Nephron (organoid): ENCODE measurements around the gene ZC3H7B.
"Not testable (repeated sequence)": the region's sequence is repeated elsewhere in the genome, so short reads cannot be mapped to it uniquely, and the experiment has no call there.

Source experiments
- H3K27ac Mint-ChIP-seq, 3 experiments: 2 replicates each; pipeline ENCODE4 v1.8.0; 2020; ENCODE audit warnings: mixed read lengths in 3 of 3, mild to moderate bottlenecking in 2 of 3, moderate library complexity in 1 of 3
- H3K27me3 Mint-ChIP-seq: 2 replicates; pipeline ENCODE4 v1.8.0; 2021; ENCODE audit warnings: low read depth, mild to moderate bottlenecking, moderate library complexity, mixed read lengths
- H3K36me3 Mint-ChIP-seq: 2 replicates; pipeline ENCODE4 v1.8.0; 2020; ENCODE audit warnings: low read depth, mixed read lengths
- H3K4me1 Mint-ChIP-seq: 2 replicates; pipeline ENCODE4 v1.8.0; 2020; ENCODE audit warnings: mixed read lengths
- H3K4me3 Mint-ChIP-seq, 3 experiments: 2 replicates each; pipeline ENCODE4 v1.8.0; 2020; ENCODE audit warnings: mild to moderate bottlenecking in 3 of 3, mixed read lengths in 3 of 3, moderate library complexity in 2 of 3
- H3K9me3 Mint-ChIP-seq: 2 replicates; pipeline ENCODE4 v1.8.0; 2020; ENCODE audit warnings: mixed read lengths
- TF ChIP-seq, protein P1 (sequence below), 3 experiments: fragments of 200-600 bp; sonication (generic); IDR thresholded peaks; one replicate each; pipeline ENCODE4 v1.5.0; 2021; ENCODE audit warnings: antibody characterized with exemption in 3 of 3; ENCODE audit not compliant: unreplicated experiment in 3 of 3

The ZC3H7B gene

GRCh38 chr22:41288245-41288946 is 12.9 kb upstream of the ZC3H7B start:
- peak overlapping the region; percentile 31 to 86 (median 81) for H3K27ac Mint-ChIP-seq
- H3K4me1 Mint-ChIP-seq = peaks cover 18% of the 10 kb centered on the region
- TF ChIP-seq, protein P1, sequence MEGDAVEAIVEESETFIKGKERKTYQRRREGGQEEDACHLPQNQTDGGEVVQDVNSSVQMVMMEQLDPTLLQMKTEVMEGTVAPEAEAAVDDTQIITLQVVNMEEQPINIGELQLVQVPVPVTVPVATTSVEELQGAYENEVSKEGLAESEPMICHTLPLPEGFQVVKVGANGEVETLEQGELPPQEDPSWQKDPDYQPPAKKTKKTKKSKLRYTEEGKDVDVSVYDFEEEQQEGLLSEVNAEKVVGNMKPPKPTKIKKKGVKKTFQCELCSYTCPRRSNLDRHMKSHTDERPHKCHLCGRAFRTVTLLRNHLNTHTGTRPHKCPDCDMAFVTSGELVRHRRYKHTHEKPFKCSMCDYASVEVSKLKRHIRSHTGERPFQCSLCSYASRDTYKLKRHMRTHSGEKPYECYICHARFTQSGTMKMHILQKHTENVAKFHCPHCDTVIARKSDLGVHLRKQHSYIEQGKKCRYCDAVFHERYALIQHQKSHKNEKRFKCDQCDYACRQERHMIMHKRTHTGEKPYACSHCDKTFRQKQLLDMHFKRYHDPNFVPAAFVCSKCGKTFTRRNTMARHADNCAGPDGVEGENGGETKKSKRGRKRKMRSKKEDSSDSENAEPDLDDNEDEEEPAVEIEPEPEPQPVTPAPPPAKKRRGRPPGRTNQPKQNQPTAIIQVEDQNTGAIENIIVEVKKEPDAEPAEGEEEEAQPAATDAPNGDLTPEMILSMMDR (IDR thresholded peaks at IDR 0.05; ENCODE audit: unreplicated experiment in 3 of 3) = no peak
- H3K36me3 Mint-ChIP-seq = peaks cover 3% of the 10 kb centered on the region
- H3K27me3 Mint-ChIP-seq = no peaks in the 10 kb centered on the region
- no peaks in the 10 kb centered on the region for H3K9me3 Mint-ChIP-seq
- peak overlapping the region; percentile 68 to 82 (median 70) for H3K4me3 Mint-ChIP-seq

DNA sequence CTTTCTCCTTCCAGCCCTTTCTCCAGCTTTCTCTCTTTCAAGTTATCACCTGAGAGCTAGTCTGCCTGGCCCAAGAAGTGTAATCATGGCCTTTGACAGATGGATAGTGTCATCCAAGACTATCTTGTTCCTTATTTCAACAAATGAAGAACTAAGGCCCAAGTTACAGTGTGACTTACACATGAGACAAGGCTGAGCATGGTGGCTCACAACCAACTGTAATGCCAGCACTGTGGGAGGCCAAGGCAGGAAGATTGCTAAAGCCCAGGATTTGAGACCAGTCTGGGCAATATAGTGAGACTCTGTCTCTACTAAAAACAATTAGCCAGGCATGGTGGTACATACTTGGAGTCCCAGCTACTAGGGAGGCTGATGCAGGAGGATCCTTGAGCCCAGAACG is 11.7 kb upstream of the ZC3H7B start:
- Mint-ChIP-seq H3K27me3 (no peaks in the 10 kb centered on the region), H3K4me1 (peaks cover 18% of the 10 kb centered on the region), H3K4me3 (peak overlapping the region; percentile 20 to 61 (median 31)), H3K27ac (peak overlapping the region; percentile 45 to 77 (median 77)), H3K9me3 (no peaks in the 10 kb centered on the region), H3K36me3 (no peaks in the 10 kb centered on the region)
- TF ChIP-seq, protein P1 (IDR thresholded peaks at IDR 0.05; ENCODE audit: unreplicated experiment in 3 of 3) = no peak

GRCh38 chr22:41290262-41291221 is 10.8 kb upstream of the ZC3H7B start:
- H3K9me3 Mint-ChIP-seq = no peaks in the 10 kb centered on the region
- H3K36me3 Mint-ChIP-seq = no peaks in the 10 kb centered on the region
- peaks cover 18% of the 10 kb centered on the region for H3K4me1 Mint-ChIP-seq
- H3K4me3 Mint-ChIP-seq = no peak overlapping the region
- H3K27me3 Mint-ChIP-seq = no peaks in the 10 kb centered on the region
- peak overlapping the region; percentile 77 to 92 (median 86) for H3K27ac Mint-ChIP-seq
- TF ChIP-seq, protein P1 (IDR thresholded peaks at IDR 0.05; ENCODE audit: unreplicated experiment in 3 of 3) = no peak

- not testable (repeated sequence) for H3K36me3 Mint-ChIP-seq, H3K27ac Mint-ChIP-seq, H3K27me3 Mint-ChIP-seq, H3K4me3 Mint-ChIP-seq, H3K9me3 Mint-ChIP-seq
- H3K4me1 Mint-ChIP-seq = peaks cover 13% of the 10 kb centered on the region
Observed at GRCh38 chr22:41294816-41295215, 6.5 kb upstream of the ZC3H7B start.

- Mint-ChIP-seq H3K27me3 (no peaks in the 10 kb centered on the region), H3K4me3 (peak overlapping the region in 1 of 3 experiments; percentile 8), H3K4me1 (peaks cover 10% of the 10 kb centered on the region), H3K27ac (peak overlapping the region in 1 of 3 experiments; percentile 54), H3K9me3 (no peaks in the 10 kb centered on the region), H3K36me3 (peaks cover 4% of the 10 kb centered on the region)
- TF ChIP-seq, protein P1 (IDR thresholded peaks at IDR 0.05; ENCODE audit: unreplicated experiment in 3 of 3) = no peak
Observed at GRCh38 chr22:41296826-41297667, 4.3 kb upstream of the ZC3H7B start.
